NK-92 (cell line): ENCODE data around the gene NPNT.

Experiments
- DNase-seq: peaks from one replicate; lab custom pipeline; 2025; ENCODE audit not compliant: unreplicated experiment; lab: John Stamatoyannopoulos, UW

NPNT gene

GRCh38 chr4:105969575-105969974, 74.3 kb downstream of the NPNT start:
- no peak for DNase-seq

GRCh38 chr4:105970371-105970770, 75.1 kb downstream of the NPNT start:
- no peak for DNase-seq

DNA sequence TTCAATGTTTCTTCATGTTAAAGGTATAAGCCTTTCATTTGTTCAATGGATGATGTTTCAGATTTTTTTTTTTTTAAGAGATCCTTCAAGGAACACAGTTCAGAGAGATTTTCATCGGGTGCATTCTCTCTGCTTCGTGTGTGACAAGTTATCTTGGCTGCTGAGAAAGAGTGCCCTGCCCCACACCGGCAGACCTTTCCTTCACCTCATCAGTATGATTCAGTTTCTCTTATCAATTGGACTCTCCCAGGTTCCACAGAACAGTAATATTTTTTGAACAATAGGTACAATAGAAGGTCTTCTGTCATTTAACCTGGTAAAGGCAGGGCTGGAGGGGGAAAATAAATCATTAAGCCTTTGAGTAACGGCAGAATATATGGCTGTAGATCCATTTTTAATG, 75.8 kb downstream of the NPNT start:
- DNase-seq, result no peak

GRCh38 chr4:105972946-105973621, 77.8 kb downstream of the NPNT start:
- no peak for DNase-seq

GRCh38 chr4:105976915-105977314, 81.6 kb downstream of the NPNT start:
- DNase-seq, result no peak

- DNase-seq, result no peak
These were observed 83.5 kb downstream of the NPNT start for GRCh38 chr4:105978684-105979296.

DNA sequence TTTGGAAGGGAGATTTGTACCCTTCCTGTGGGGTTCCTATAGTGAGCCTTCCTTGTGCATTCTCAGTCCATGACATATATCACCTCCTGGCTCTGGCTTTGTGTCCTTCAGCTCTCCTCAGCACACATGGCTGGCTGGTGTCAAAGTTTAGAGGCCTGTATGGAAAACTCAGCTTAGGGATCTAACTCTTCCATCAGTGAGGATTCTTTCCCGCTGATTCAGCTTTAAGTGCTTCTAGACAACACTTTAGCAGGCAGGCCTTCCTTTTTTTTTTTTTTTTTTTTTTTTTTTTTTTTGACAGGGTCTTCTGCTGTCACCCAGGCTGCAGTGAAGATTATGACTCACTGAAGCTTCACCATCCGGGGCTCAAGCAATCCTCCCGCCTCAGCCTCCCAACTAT, 84.2 kb downstream of the NPNT start:
- no peak for DNase-seq

- no peak for DNase-seq
These were observed 93.4 kb downstream of the NPNT start for GRCh38 chr4:105988671-105989070.

DNA sequence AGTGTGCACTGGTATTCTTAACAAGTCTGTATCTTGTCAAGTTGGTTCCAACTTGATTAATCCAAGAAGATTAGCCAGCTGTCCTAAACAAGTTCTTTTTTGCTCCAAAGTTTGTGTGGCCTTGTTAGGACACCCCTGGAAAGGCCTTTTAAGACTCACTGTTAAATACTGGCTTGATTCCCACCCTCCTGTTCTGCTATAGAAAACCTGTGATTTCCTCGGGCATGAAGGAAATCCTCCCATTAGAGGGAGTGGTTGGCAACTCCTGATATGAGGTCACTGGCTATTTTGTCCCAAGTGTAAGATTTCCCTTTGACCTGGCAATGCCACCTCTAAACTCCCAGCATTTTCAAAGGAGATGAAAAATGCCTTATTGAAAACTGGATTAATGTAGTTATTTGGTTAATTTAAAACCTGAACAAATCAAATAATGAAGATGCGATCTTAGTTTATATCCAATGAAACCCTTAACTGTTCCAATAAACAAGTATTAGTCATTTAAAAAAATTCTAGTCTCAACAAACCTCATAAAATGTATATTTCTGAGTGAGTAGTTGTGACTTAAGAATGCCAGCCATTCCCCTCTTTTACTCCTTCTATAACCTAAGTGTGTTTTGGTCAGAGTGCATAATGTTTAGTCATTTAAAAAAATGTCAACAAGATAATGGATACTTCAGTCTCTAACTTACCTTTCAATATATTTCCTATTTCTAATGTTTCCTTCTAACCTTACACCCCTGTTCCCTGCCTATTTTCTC, 94.4 kb downstream of the NPNT start:
- DNase-seq, result no peak

- DNase-seq, result no peak
These were observed 95.7 kb downstream of the NPNT start for GRCh38 chr4:105990933-105991332.

DNA sequence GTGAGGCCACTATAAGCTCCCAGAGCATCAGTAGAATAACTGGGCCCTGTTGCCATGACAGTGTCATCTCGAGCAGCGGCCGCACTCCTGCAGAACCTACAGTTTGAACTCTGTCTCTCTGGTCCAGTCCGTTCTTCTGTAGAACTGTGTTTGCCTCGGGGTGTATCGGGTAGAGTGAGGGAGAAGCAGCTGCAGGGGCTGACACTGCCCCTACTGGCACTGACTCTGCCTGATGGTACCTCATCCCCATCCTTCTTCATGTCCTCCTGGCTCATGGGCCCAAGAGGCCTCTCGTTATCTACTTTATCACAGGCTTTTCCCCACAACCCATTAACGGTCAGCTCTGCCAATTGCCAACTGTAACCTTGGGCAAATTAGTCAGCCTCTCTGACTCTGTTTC, 96.5 kb downstream of the NPNT start:
- no peak for DNase-seq

DNA sequence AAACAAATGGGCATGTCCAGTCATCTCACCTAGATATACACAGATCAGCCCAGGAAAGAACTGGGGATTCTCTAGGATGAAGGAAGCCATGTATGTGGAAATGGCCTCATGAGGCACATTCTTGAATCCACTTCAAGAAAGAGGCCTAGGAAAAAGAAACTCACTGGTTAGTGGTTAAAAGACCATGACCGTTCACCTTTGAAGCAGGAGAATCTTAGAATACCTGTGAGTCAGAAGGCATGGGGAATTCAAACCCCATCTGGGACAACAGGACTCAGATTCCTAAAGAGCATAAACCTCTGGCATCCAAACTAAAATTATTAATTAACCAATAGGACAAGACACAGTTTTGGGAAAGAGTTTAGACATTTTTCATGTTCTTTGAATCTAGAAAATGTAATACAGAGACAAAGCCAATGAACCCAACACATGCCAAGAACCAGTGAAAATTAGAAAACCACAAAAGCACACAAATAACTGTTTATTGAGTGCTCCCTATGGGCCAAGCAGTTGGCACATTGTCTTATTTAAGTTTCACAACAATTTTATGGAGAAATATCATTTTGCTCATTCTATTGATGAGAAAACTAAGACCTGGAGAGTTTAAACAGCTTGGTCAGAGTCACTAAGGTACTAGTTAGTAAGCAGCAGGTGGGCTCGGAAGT, 97.5 kb downstream of the NPNT start:
- no peak for DNase-seq

DNA sequence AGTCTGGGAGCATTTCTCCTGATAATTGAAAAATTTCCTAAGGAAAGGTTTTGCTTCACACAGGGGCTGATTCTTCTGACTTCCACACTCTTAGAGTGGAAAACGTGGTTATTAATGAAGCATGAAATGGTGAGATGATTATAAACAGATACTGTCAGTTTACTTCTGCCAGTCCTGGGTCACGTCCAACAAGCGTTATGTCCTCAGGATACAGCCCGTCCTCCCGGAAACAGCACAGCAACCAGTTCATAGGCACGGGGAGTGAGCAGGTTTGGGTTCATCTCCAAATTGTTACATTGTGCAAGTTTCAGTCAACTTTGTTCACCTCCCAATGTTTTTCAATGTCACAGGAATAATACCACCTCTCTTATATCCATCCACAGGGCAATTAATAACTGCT, 98.8 kb downstream of the NPNT start:
- no peak for DNase-seq

- DNase-seq, result no peak
These were observed 99.7 kb downstream of the NPNT start for GRCh38 chr4:105994841-105995501.

DNA sequence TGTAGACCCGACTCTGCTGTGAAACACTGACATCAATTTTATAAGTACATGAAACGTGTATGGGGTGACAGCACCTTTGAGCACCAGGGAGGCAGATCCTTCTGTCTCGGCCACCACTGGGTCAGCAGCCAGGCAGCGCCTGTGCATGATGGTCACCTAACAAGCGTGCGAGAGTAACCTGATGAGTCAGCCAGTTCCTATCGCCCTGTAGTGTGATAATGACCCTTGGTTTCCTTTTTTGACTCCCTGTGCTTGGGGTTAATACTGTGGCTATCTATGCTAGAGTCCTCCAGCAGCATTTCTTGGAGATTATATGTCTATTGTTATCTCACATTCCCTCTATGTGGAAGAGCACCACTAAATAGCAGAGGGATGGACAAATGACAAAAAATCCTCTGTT, 101.6 kb downstream of the NPNT start:
- no peak for DNase-seq

- no peak for DNase-seq
These were observed 103.1 kb downstream of the NPNT start for GRCh38 chr4:105998171-105999063.

GRCh38 chr4:106002994-106003393, 107.7 kb downstream of the NPNT start:
- no peak for DNase-seq

GRCh38 chr4:106010761-106011160, 115.5 kb downstream of the NPNT start:
- DNase-seq, result no peak

DNA sequence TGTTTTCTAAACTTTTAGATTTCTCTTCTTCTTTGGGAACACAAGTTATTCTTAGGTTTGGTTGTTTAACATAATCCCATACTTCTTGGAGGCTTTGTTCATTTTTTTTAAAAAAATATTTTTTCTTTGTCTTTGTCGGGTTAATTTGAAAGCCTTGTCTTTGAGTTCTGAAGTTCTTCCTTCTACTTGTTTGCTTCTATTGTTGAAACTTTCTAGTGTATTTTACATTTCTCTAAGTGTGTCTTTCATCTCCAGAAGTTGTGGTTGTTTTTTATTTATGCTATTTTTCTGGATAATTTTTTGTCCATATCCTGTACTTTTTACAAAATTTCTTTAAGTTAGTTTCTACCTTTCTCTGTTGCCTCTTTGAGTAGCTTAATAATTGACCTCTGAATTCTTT, 116.1 kb downstream of the NPNT start:
- no peak for DNase-seq

- no peak for DNase-seq
These were observed 122.7 kb downstream of the NPNT start for GRCh38 chr4:106017975-106018374.
